Measurements from ENCODE around the gene HOXB13. TPM values are rescaled to one million over a fixed set of nuclear protein-coding genes. Genes with fewer than 3 reads are reported as not detected.

Gene HOXB13
- total RNA-seq, 1 experiment from 2014 or later = not detected

- peaks cover 98% of the 10 kb centered on the region for H3K27me3 ChIP-seq (ENCODE audit: insufficient read depth, low read length)
- H3K79me2 ChIP-seq (ENCODE audit: insufficient read depth, low read length) = no peaks in the 10 kb centered on the region
Measured at GRCh38 chr17:48751172-48751571, 22.6 kb upstream of the HOXB13 start.

More at GRCh38 chr17:48751172-48751571, 22.6 kb upstream of the HOXB13 start:
- Histone ChIP-seq H3K9me3 (ENCODE audit: control insufficient read depth, low read depth, low read length) (no peaks in the 10 kb centered on the region), H3K14ac (ENCODE audit: insufficient read depth, low read length) (no peak overlapping the region), H3K27ac (ENCODE audit: insufficient read length, low read depth, low read length) (no peak overlapping the region), H3K56ac (ENCODE audit: insufficient read length, low read depth, low read length) (no peak overlapping the region), H3K9ac (ENCODE audit: extremely low read depth, insufficient read length, low read length) (no peak overlapping the region), H3K23ac (ENCODE audit: insufficient read length, low read depth, low read length) (no peak overlapping the region), H3K79me1 (ENCODE audit: insufficient read depth, low read depth, low read length, poor library complexity, severe bottlenecking) (no peaks in the 10 kb centered on the region), H3K18ac (ENCODE audit: insufficient read length, low read depth, low read length) (no peak overlapping the region), H3K4ac (ENCODE audit: low read depth, low read length) (no peak overlapping the region), H2BK120ac (ENCODE audit: low read depth, low read length, poor library complexity, severe bottlenecking) (no peak overlapping the region), H2BK12ac (ENCODE audit: insufficient read length, low read depth, low read length) (no peak overlapping the region), H2BK5ac (ENCODE audit: insufficient read length, low read length) (no peak overlapping the region), H2BK15ac (ENCODE audit: low read depth, low read length) (no peak overlapping the region), H4K8ac (replicated peaks; ENCODE audit: insufficient read length, low read depth, low read length) (no peak overlapping the region), H3K23me2 (ENCODE audit: insufficient read length, low read depth, low read length, poor library complexity, severe bottlenecking) (no peaks in the 10 kb centered on the region), H4K91ac (ENCODE audit: insufficient read length, low read depth, low read length) (no peak overlapping the region), H3K4me2 (ENCODE audit: insufficient read depth, insufficient read length, low read length) (no peak overlapping the region), H3K4me1 (ENCODE audit: insufficient read depth, low read length) (no peaks in the 10 kb centered on the region), H2AFZ (ENCODE audit: low read length) (no peak overlapping the region), H2AK5ac (ENCODE audit: insufficient read length, low read length) (no peak overlapping the region), H2BK20ac (ENCODE audit: low read depth, low read length, poor library complexity, severe bottlenecking) (no peak overlapping the region), H4K5ac (ENCODE audit: insufficient read length, low read depth, low read length) (no peak overlapping the region), H4K20me1 (ENCODE audit: control insufficient read depth, insufficient read depth, insufficient read length) (no peaks in the 10 kb centered on the region), H3T11ph (ENCODE audit: low read length) (no peak overlapping the region)
- H3K27ac Mint-ChIP-seq = no peak overlapping the region
- H3K4me3 Mint-ChIP-seq = no peak overlapping the region
- H3K36me3 Mint-ChIP-seq (ENCODE audit: insufficient read depth in 1 of 3, low read depth in 3 of 3) = no peaks in the 10 kb centered on the region; a peak in 1 of 7 replicates
- no peak for TF ChIP-seq CTCF (conservative IDR thresholded peaks at IDR 0.05)
- peaks cover 100% of the 10 kb centered on the region for H3K27me3 Mint-ChIP-seq (ENCODE audit: low read depth)
- no peak for DNase-seq
- no CpG with 5 or more reads among the region's 3 CpGs for WGBS (ENCODE audit: extremely low coverage, insufficient read length, low lambda C conversion rate)
- peaks cover 0 to 5% of the 10 kb centered on the region in 2 experiments; a peak in 2 of 5 replicates for H3K9me3 Mint-ChIP-seq
- peaks cover 10 to 18% of the 10 kb centered on the region in 2 experiments for H3K4me1 Mint-ChIP-seq
